ENCODE data around the gene LGI2.
"Not testable (repeated sequence)": the region's sequence is repeated elsewhere in the genome, so short reads cannot be mapped to it uniquely, and the experiment has no call there.

Gene LGI2

GRCh38 chr4:25030277-25031076 lies at the start of gene LGI2:
Gene LGI2 (minus strand): TSS chr4:25030946. CDS start chr4:25030693, 253 bp downstream.
- Mint-ChIP-seq H3K27ac (peak within 1 kb of the TSS; percentile 6), H3K4me1 (peaks cover 4% of the 10 kb centered on the region), H3K9me3 (peaks cover 11% of the 10 kb centered on the region), H3K4me3 (peak within 1 kb of the TSS; percentile 49), H3K36me3 (no peaks in the 10 kb centered on the region), H3K27me3 (peaks cover 57% of the 10 kb centered on the region)

- H3K27me3 Mint-ChIP-seq = peaks cover 17% of the 10 kb centered on the region
- H3K4me3 Mint-ChIP-seq = no peak overlapping the region
- no peaks in the 10 kb centered on the region for H3K4me1 Mint-ChIP-seq
- H3K36me3 Mint-ChIP-seq = no peaks in the 10 kb centered on the region
- no peaks in the 10 kb centered on the region for H3K9me3 Mint-ChIP-seq
- H3K27ac Mint-ChIP-seq = no peak overlapping the region
These were observed 47.8 kb upstream of the LGI2 start for GRCh38 chr4:25078523-25078922.

- Mint-ChIP-seq H3K27me3 (peaks cover 15% of the 10 kb centered on the region), H3K27ac (no peak overlapping the region), H3K36me3 (no peaks in the 10 kb centered on the region), H3K4me3 (no peak overlapping the region), H3K4me1 (no peaks in the 10 kb centered on the region), H3K9me3 (no peaks in the 10 kb centered on the region)
These were observed 46.1 kb upstream of the LGI2 start for GRCh38 chr4:25076625-25077398.

- Mint-ChIP-seq H3K27ac (no peak overlapping the region), H3K4me1 (no peaks in the 10 kb centered on the region), H3K36me3 (no peaks in the 10 kb centered on the region), H3K9me3 (no peaks in the 10 kb centered on the region), H3K27me3 (peaks cover 11% of the 10 kb centered on the region), H3K4me3 (no peak overlapping the region)
These were observed 45.1 kb upstream of the LGI2 start for GRCh38 chr4:25075851-25076250.

- no peaks in the 10 kb centered on the region for H3K9me3 Mint-ChIP-seq
- H3K36me3 Mint-ChIP-seq = no peaks in the 10 kb centered on the region
- no peaks in the 10 kb centered on the region for H3K4me1 Mint-ChIP-seq
- no peak overlapping the region for H3K4me3 Mint-ChIP-seq
- no peak overlapping the region for H3K27ac Mint-ChIP-seq
- H3K27me3 Mint-ChIP-seq = peaks cover 11% of the 10 kb centered on the region
These were observed 44.4 kb upstream of the LGI2 start for GRCh38 chr4:25075129-25075528.

- H3K4me3 Mint-ChIP-seq = no peak overlapping the region
- H3K9me3 Mint-ChIP-seq = no peaks in the 10 kb centered on the region
- no peak overlapping the region for H3K27ac Mint-ChIP-seq
- peaks cover 4% of the 10 kb centered on the region for H3K27me3 Mint-ChIP-seq
- H3K4me1 Mint-ChIP-seq = no peaks in the 10 kb centered on the region
- no peaks in the 10 kb centered on the region for H3K36me3 Mint-ChIP-seq
These were observed 39.8 kb upstream of the LGI2 start for GRCh38 chr4:25070545-25070944.

GRCh38 chr4:25069014-25069413 lies 38.3 kb upstream of the LGI2 start:
- Mint-ChIP-seq H3K9me3 (no peaks in the 10 kb centered on the region), H3K4me1 (no peaks in the 10 kb centered on the region), H3K27ac (no peak overlapping the region), H3K36me3 (no peaks in the 10 kb centered on the region), H3K27me3 (peaks cover 4% of the 10 kb centered on the region), H3K4me3 (no peak overlapping the region)

- Mint-ChIP-seq H3K36me3 (no peaks in the 10 kb centered on the region), H3K27me3 (peaks cover 4% of the 10 kb centered on the region), H3K27ac (no peak overlapping the region), H3K9me3 (no peaks in the 10 kb centered on the region), H3K4me3 (no peak overlapping the region), H3K4me1 (no peaks in the 10 kb centered on the region)
These were observed 37.6 kb upstream of the LGI2 start for GRCh38 chr4:25068386-25068785.

GRCh38 chr4:25065932-25066590 lies 35.3 kb upstream of the LGI2 start:
- peaks cover 6% of the 10 kb centered on the region for H3K27me3 Mint-ChIP-seq
- no peak overlapping the region for H3K4me3 Mint-ChIP-seq
- H3K27ac Mint-ChIP-seq = no peak overlapping the region
- H3K36me3 Mint-ChIP-seq = no peaks in the 10 kb centered on the region
- H3K4me1 Mint-ChIP-seq = no peaks in the 10 kb centered on the region
- H3K9me3 Mint-ChIP-seq = no peaks in the 10 kb centered on the region

GRCh38 chr4:25065431-25065858 lies 34.7 kb upstream of the LGI2 start:
- H3K36me3 Mint-ChIP-seq = no peaks in the 10 kb centered on the region
- no peaks in the 10 kb centered on the region for H3K4me1 Mint-ChIP-seq
- H3K9me3 Mint-ChIP-seq = no peaks in the 10 kb centered on the region
- H3K27me3 Mint-ChIP-seq = peaks cover 6% of the 10 kb centered on the region
- no peak overlapping the region for H3K4me3 Mint-ChIP-seq
- no peak overlapping the region for H3K27ac Mint-ChIP-seq

- not testable (repeated sequence) for H3K27ac Mint-ChIP-seq, H3K27me3 Mint-ChIP-seq, H3K4me1 Mint-ChIP-seq, H3K9me3 Mint-ChIP-seq, H3K36me3 Mint-ChIP-seq, H3K4me3 Mint-ChIP-seq
These were observed 33.7 kb upstream of the LGI2 start for GRCh38 chr4:25064447-25064846.

GRCh38 chr4:25063116-25063515 lies 32.4 kb upstream of the LGI2 start:
- no peaks in the 10 kb centered on the region for H3K36me3 Mint-ChIP-seq
- no peak overlapping the region for H3K27ac Mint-ChIP-seq
- H3K27me3 Mint-ChIP-seq = peaks cover 3% of the 10 kb centered on the region
- H3K4me3 Mint-ChIP-seq = no peak overlapping the region
- no peaks in the 10 kb centered on the region for H3K9me3 Mint-ChIP-seq
- no peaks in the 10 kb centered on the region for H3K4me1 Mint-ChIP-seq

GRCh38 chr4:25062098-25062497 lies 31.4 kb upstream of the LGI2 start:
- no peak overlapping the region for H3K27ac Mint-ChIP-seq
- no peak overlapping the region for H3K4me3 Mint-ChIP-seq
- H3K27me3 Mint-ChIP-seq = peaks cover 3% of the 10 kb centered on the region
- H3K4me1 Mint-ChIP-seq = no peaks in the 10 kb centered on the region
- no peaks in the 10 kb centered on the region for H3K9me3 Mint-ChIP-seq
- H3K36me3 Mint-ChIP-seq = no peaks in the 10 kb centered on the region

- H3K4me1 Mint-ChIP-seq = no peaks in the 10 kb centered on the region
- H3K36me3 Mint-ChIP-seq = no peaks in the 10 kb centered on the region
- no peak overlapping the region for H3K4me3 Mint-ChIP-seq
- H3K27me3 Mint-ChIP-seq = peaks cover 3% of the 10 kb centered on the region
- no peak overlapping the region for H3K27ac Mint-ChIP-seq
- no peaks in the 10 kb centered on the region for H3K9me3 Mint-ChIP-seq
These were observed 30.9 kb upstream of the LGI2 start for GRCh38 chr4:25061602-25062001.

- Mint-ChIP-seq H3K9me3 (no peaks in the 10 kb centered on the region), H3K4me1 (no peaks in the 10 kb centered on the region), H3K27ac (no peak overlapping the region), H3K36me3 (no peaks in the 10 kb centered on the region), H3K4me3 (no peak overlapping the region), H3K27me3 (peaks cover 3% of the 10 kb centered on the region)
These were observed 30.2 kb upstream of the LGI2 start for GRCh38 chr4:25060963-25061340.
